Measurements from ENCODE around the gene GMDS.

The GMDS gene

GRCh38 chr6:1624058-1624850 is 621.2 kb downstream of the GMDS start:
- no peak for DNase-seq (ENCODE audit: low spot score)

GRCh38 chr6:1623769-1624057 is 621.7 kb downstream of the GMDS start:
- DNase-seq (ENCODE audit: low spot score), result no peak

- DNase-seq (ENCODE audit: low spot score), result no peak
Measured at GRCh38 chr6:1622851-1623768, 622.3 kb downstream of the GMDS start.

GRCh38 chr6:1622220-1622850 is 623.1 kb downstream of the GMDS start:
- DNase-seq (ENCODE audit: low spot score), result no peak

GRCh38 chr6:1621070-1621701 is 624.2 kb downstream of the GMDS start:
- DNase-seq (ENCODE audit: low spot score), result no peak

- DNase-seq (ENCODE audit: low spot score), result no peak
Measured at GRCh38 chr6:1620504-1621069, 624.8 kb downstream of the GMDS start.

- DNase-seq (ENCODE audit: low spot score), result no peak
Measured at GRCh38 chr6:1619673-1620503, 625.5 kb downstream of the GMDS start.

GRCh38 chr6:1619098-1619672 is 626.2 kb downstream of the GMDS start:
- no peak for DNase-seq (ENCODE audit: low spot score)

- DNase-seq (ENCODE audit: low spot score), result no peak
Measured at GRCh38 chr6:1618311-1619097, 626.9 kb downstream of the GMDS start.

GRCh38 chr6:1617466-1618310 is 627.7 kb downstream of the GMDS start:
- no peak for DNase-seq (ENCODE audit: low spot score)

GRCh38 chr6:1616701-1617463 is 628.5 kb downstream of the GMDS start:
- DNase-seq (ENCODE audit: low spot score), result no peak

GRCh38 chr6:1615853-1616420 is 629.5 kb downstream of the GMDS start:
- no peak for DNase-seq (ENCODE audit: low spot score)

GRCh38 chr6:1615151-1615852 is 630.1 kb downstream of the GMDS start:
- DNase-seq (ENCODE audit: low spot score), result no peak

GRCh38 chr6:1614448-1615150 is 630.8 kb downstream of the GMDS start:
- DNase-seq (ENCODE audit: low spot score), result no peak

- DNase-seq (ENCODE audit: low spot score), result no peak
Measured at GRCh38 chr6:1613688-1614447, 631.5 kb downstream of the GMDS start.

- DNase-seq (ENCODE audit: low spot score), result no peak
Measured at GRCh38 chr6:1613346-1613687, 632.1 kb downstream of the GMDS start.

Data from COLO829 (cell line).